HG02840 (cell line): ENCODE data around the gene INVS.
"Not testable (repeated sequence)": the region's sequence is repeated elsewhere in the genome, so short reads cannot be mapped to it uniquely, and the experiment has no call there.

Experiments
- ATAC-seq: cut with Tn5 transposase; IDR thresholded peaks from one replicate; pipeline ENCODE4 v1.9.1; 2021; ENCODE audit warnings: mild to moderate bottlenecking, moderate library complexity, moderate number of reproducible peaks; ENCODE audit not compliant: unreplicated experiment, low FRiP score

INVS gene

GRCh38 chr9:100303747-100304146 is 204.7 kb downstream of the INVS start:
- no peak for ATAC-seq

- ATAC-seq: no peak
Measured at GRCh38 chr9:100306283-100306682, 207.2 kb downstream of the INVS start.

GRCh38 chr9:100307080-100307479 is 208.0 kb downstream of the INVS start:
- ATAC-seq: no peak

GRCh38 chr9:100308965-100309564 is 210.0 kb downstream of the INVS start:
- no peak for ATAC-seq

GRCh38 chr9:100309992-100310391 is 210.9 kb downstream of the INVS start:
- ATAC-seq: no peak

- ATAC-seq: no peak
Measured at GRCh38 chr9:100315561-100315960, 216.5 kb downstream of the INVS start.

- no peak for ATAC-seq
Measured at GRCh38 chr9:100317706-100318105, 218.7 kb downstream of the INVS start.

- ATAC-seq: no peak
Measured at GRCh38 chr9:100322954-100323536, 224.0 kb downstream of the INVS start.

- no peak for ATAC-seq
Measured at GRCh38 chr9:100324594-100325200, 225.7 kb downstream of the INVS start.

- ATAC-seq: not testable (repeated sequence)
Measured at GRCh38 chr9:100338736-100339135, 239.7 kb downstream of the INVS start.

GRCh38 chr9:100340224-100340623 is 241.2 kb downstream of the INVS start:
- ATAC-seq: no peak

- ATAC-seq: no peak
Measured at GRCh38 chr9:100341889-100342288, 242.8 kb downstream of the INVS start.

GRCh38 chr9:100346836-100347235 is 247.8 kb downstream of the INVS start:
- no peak for ATAC-seq

- ATAC-seq: no peak
Measured at GRCh38 chr9:100350188-100350587, 251.1 kb downstream of the INVS start.
